HepG2 (cell line): ENCODE data around the gene CD4. TPM values are rescaled to one million over a fixed set of nuclear protein-coding genes. Genes with fewer than 3 reads are reported as not detected.

ENCODE experiments used
- AGO1 ChIP-seq: fragments of 200-400 bp; formaldehyde crosslinking; IDR thresholded peaks from 2 replicates; pipeline ENCODE4 v1.6.1; 2017; ENCODE audit warnings: mild to moderate bottlenecking, low read depth, low read length, moderate library complexity; ENCODE audit not compliant: poor library complexity, severe bottlenecking
- AHR ChIP-seq: IDR thresholded peaks from 2 replicates; pipeline ENCODE4 v1.6.1; 2018; ENCODE audit warnings: missing genetic modification reagents, missing compliant biosample characterization
- ATAD3A ChIP-seq: sonication (generic); formaldehyde crosslinking; IDR thresholded peaks from 2 replicates; pipeline ENCODE4 v1.4.0; 2020; ENCODE audit warnings: missing genetic modification reagents
- CBX1 ChIP-seq: IDR thresholded peaks from one replicate; pipeline ENCODE4 v1.6.1; 2016; ENCODE audit warnings: antibody characterized with exemption, low read depth
- DNMT1 ChIP-seq: sonication (generic); formaldehyde crosslinking; IDR thresholded peaks from 2 replicates; pipeline ENCODE4 v1.5.1; 2020; ENCODE audit warnings: mild to moderate bottlenecking, missing genetic modification reagents
- IKZF1 ChIP-seq: fragments of 450-650 bp; IDR thresholded peaks from 2 replicates; pipeline ENCODE4 v1.7.1; 2016
- MAFG ChIP-seq: sonication (generic); formaldehyde crosslinking; IDR thresholded peaks from 2 replicates; pipeline ENCODE4 v1.5.1; 2020; ENCODE audit warnings: mild to moderate bottlenecking, missing genetic modification reagents
- MED1 ChIP-seq: sonication (generic); formaldehyde crosslinking; IDR thresholded peaks from 2 replicates; pipeline ENCODE4 v1.4.0; 2020; ENCODE audit warnings: missing genetic modification reagents
- NR2C2 ChIP-seq: sonication (generic); formaldehyde crosslinking; IDR thresholded peaks from 2 replicates; pipeline ENCODE4 v1.4.0; 2020; ENCODE audit warnings: missing genetic modification reagents, mild to moderate bottlenecking, moderate library complexity, borderline replicate concordance
- POLR2G ChIP-seq: fragments of 200-400 bp; formaldehyde crosslinking; IDR thresholded peaks from 2 replicates; pipeline ENCODE4 v1.6.1; 2018; ENCODE audit warnings: mild to moderate bottlenecking, low read depth, low read length, moderate library complexity
- RCOR2 ChIP-seq: IDR thresholded peaks from 2 replicates; pipeline ENCODE4 v1.6.1; 2016; ENCODE audit warnings: missing biosample characterization, missing genetic modification reagents
- TBX2 ChIP-seq: sonication (generic); formaldehyde crosslinking; IDR thresholded peaks from 2 replicates; pipeline ENCODE4 v1.5.0; 2020; ENCODE audit warnings: missing genetic modification reagents, mild to moderate bottlenecking, borderline replicate concordance
- TEAD3 ChIP-seq: optimal IDR thresholded peaks from 2 replicates; pipeline ENCODE3; 2016; ENCODE audit warnings: borderline replicate concordance
- ZBTB7B ChIP-seq: sonication (generic); formaldehyde crosslinking; IDR thresholded peaks from 2 replicates; pipeline ENCODE4 v1.4.0; 2020; ENCODE audit warnings: missing genetic modification reagents
- ZNF451 ChIP-seq: sonication (generic); formaldehyde crosslinking; IDR thresholded peaks from 2 replicates; pipeline ENCODE4 v1.5.0; 2020; ENCODE audit warnings: mild to moderate bottlenecking, missing genetic modification reagents
- ZNF549 ChIP-seq: sonication (generic); formaldehyde crosslinking; IDR thresholded peaks from 2 replicates; pipeline ENCODE4 v1.5.0; 2020; ENCODE audit warnings: missing genetic modification reagents
- ZNF607 ChIP-seq: sonication (generic); formaldehyde crosslinking; IDR thresholded peaks from 2 replicates; pipeline ENCODE4 v1.5.1; 2020; ENCODE audit warnings: missing genetic modification reagents, mild to moderate bottlenecking, borderline replicate concordance
- polyA plus RNA-seq, 8 experiments: library from polyadenylated mRNA; depleted of rRNA in 3 of 8; stranded (reverse) in 7 of 8; unstranded in 1 of 8; fragments of >200 nt; fragmentation: Illumina TruSeq in 4 of 8; extraction: Trizol in 4 of 8; gene quantifications; 2 replicates each; pipeline versions ENCODE4 v1.2.1 to v1.2.3, GENCODE V29; 2011 to 2016; ENCODE audit warnings: low read depth in 4 of 8, missing spikeins in 1 of 8, mixed read lengths in 1 of 8; ENCODE audit not compliant: insufficient read depth in 1 of 8
- total RNA-seq, 5 experiments: library from RNA; depleted of rRNA; stranded (reverse); fragments of >200 nt; fragmentation: Illumina TruSeq; extraction: Trizol; gene quantifications; 2 replicates each; pipeline ENCODE4 v1.2.3, GENCODE V29; 2016; ENCODE audit warnings: low read depth in 1 of 5
- TF ChIP-seq, protein P1 (sequence below): sonication (generic); formaldehyde crosslinking; IDR thresholded peaks from 2 replicates; pipeline ENCODE4 v1.8.1; 2022; ENCODE audit warnings: low read depth, mild to moderate bottlenecking, missing genetic modification reagents
- TF ChIP-seq, protein P2 (sequence below): sonication (generic); formaldehyde crosslinking; IDR thresholded peaks from 2 replicates; pipeline ENCODE4 v1.4.0; 2020; ENCODE audit warnings: mild to moderate bottlenecking, missing genetic modification reagents
- TF ChIP-seq, protein P3 (sequence below): fragments of 450-650 bp; IDR thresholded peaks from 2 replicates; pipeline ENCODE4 v1.6.1; 2017; ENCODE audit warnings: mild to moderate bottlenecking
- TF ChIP-seq, protein P4 (sequence below): sonication (generic); formaldehyde crosslinking; IDR thresholded peaks from 2 replicates; pipeline ENCODE4 v1.4.0; 2020; ENCODE audit warnings: low read depth, missing genetic modification reagents

The CD4 gene
- total and polyA plus RNA-seq, 2 of the 13 experiments (the other 11 are each of a cell fraction or from before 2014, with no cell fraction given) = 0.07 to 0.95 TPM

DNA sequence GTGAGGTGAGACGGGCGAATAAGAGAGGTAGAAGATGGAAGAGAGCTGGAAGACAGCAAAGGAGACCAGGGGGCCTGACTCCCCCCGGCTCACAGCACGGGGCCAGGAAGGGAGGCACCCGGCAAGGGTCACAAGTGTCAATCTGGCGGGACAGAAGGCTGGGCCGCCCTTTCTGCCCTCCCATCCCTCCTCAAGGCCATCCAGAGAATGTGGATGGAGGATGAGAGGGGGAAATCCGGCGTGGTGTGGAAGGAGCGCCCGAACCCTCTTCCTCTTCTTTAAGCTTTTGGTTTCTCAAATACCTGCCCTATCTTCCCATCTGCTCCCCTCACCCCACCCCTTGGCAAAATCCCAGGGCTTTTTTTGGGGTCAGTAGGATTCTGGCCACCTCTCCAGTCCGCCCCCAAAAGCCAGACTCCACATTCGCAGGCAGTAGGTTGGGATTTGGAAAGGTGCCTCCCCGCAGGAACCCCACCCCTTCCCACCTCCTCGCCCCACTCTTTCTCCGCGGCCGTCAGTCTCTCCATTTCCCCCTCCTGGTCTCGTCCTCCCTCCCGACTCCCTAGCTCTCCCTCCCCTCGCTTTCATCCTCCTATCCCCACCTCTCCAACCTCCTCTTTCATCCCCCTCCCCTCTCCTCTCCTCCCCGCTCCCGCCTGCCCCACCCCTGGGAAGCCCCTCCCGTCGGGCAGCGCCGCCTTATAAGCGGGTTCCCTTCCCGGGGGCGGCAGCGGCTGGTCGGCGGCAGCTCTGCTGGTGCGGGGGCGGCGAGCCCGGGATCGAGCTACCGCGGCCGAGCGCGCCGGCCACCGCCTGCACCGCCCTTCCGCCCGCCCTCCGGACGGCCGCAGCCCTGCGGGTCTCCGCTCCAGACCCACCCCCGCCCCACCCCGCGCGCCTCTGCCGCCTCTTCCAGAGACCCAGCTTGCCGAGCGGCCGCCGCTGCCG, 23.4 kb upstream of the CD4 start, which contains the start of gene PTMS (continued):
- TF ChIP-seq AHR (CRISPR knock-in tag) = no peak
- TF ChIP-seq ZNF451 = no peak
- TF ChIP-seq IKZF1 = no peak
- no peak for TF ChIP-seq CBX1
- TF ChIP-seq TBX2 (CRISPR knock-in tag) = peak; percentile 36; the same call in 1 of the 2 replicates
- no peak for TF ChIP-seq AGO1
- TF ChIP-seq, protein P1, sequence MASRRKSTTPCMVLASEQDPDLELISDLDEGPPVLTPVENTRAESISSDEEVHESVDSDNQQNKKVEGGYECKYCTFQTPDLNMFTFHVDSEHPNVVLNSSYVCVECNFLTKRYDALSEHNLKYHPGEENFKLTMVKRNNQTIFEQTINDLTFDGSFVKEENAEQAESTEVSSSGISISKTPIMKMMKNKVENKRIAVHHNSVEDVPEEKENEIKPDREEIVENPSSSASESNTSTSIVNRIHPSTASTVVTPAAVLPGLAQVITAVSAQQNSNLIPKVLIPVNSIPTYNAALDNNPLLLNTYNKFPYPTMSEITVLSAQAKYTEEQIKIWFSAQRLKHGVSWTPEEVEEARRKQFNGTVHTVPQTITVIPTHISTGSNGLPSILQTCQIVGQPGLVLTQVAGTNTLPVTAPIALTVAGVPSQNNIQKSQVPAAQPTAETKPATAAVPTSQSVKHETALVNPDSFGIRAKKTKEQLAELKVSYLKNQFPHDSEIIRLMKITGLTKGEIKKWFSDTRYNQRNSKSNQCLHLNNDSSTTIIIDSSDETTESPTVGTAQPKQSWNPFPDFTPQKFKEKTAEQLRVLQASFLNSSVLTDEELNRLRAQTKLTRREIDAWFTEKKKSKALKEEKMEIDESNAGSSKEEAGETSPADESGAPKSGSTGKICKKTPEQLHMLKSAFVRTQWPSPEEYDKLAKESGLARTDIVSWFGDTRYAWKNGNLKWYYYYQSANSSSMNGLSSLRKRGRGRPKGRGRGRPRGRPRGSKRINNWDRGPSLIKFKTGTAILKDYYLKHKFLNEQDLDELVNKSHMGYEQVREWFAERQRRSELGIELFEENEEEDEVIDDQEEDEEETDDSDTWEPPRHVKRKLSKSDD (CRISPR knock-in tag) = 0 out of 2 replicates have a peak, but pooled peaks have one; percentile 38
- TF ChIP-seq DNMT1 (CRISPR knock-in tag) = no peak
- peak; percentile 91 for TF ChIP-seq POLR2G
- TF ChIP-seq ZBTB7B (CRISPR knock-in tag) = peak; percentile 63
- no peak for TF ChIP-seq TEAD3 (CRISPR knock-in tag)
- TF ChIP-seq NR2C2 (CRISPR knock-in tag) = no peak
- TF ChIP-seq ATAD3A = no peak
- TF ChIP-seq MED1 (CRISPR knock-in tag) = no peak
- TF ChIP-seq ZNF607 (CRISPR knock-in tag) = 0 out of 2 replicates have a peak, but pooled peaks have one; percentile 48
- no peak for TF ChIP-seq RCOR2
- TF ChIP-seq, protein P2, sequence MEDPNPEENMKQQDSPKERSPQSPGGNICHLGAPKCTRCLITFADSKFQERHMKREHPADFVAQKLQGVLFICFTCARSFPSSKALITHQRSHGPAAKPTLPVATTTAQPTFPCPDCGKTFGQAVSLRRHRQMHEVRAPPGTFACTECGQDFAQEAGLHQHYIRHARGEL (CRISPR knock-in tag) = no peak
- no peak for TF ChIP-seq ZNF549 (CRISPR knock-in tag)
- no peak for TF ChIP-seq MAFG (CRISPR knock-in tag)
- TF ChIP-seq, protein P3, sequence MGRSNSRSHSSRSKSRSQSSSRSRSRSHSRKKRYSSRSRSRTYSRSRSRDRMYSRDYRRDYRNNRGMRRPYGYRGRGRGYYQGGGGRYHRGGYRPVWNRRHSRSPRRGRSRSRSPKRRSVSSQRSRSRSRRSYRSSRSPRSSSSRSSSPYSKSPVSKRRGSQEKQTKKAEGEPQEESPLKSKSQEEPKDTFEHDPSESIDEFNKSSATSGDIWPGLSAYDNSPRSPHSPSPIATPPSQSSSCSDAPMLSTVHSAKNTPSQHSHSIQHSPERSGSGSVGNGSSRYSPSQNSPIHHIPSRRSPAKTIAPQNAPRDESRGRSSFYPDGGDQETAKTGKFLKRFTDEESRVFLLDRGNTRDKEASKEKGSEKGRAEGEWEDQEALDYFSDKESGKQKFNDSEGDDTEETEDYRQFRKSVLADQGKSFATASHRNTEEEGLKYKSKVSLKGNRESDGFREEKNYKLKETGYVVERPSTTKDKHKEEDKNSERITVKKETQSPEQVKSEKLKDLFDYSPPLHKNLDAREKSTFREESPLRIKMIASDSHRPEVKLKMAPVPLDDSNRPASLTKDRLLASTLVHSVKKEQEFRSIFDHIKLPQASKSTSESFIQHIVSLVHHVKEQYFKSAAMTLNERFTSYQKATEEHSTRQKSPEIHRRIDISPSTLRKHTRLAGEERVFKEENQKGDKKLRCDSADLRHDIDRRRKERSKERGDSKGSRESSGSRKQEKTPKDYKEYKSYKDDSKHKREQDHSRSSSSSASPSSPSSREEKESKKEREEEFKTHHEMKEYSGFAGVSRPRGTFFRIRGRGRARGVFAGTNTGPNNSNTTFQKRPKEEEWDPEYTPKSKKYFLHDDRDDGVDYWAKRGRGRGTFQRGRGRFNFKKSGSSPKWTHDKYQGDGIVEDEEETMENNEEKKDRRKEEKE = no peak
- TF ChIP-seq, protein P4, sequence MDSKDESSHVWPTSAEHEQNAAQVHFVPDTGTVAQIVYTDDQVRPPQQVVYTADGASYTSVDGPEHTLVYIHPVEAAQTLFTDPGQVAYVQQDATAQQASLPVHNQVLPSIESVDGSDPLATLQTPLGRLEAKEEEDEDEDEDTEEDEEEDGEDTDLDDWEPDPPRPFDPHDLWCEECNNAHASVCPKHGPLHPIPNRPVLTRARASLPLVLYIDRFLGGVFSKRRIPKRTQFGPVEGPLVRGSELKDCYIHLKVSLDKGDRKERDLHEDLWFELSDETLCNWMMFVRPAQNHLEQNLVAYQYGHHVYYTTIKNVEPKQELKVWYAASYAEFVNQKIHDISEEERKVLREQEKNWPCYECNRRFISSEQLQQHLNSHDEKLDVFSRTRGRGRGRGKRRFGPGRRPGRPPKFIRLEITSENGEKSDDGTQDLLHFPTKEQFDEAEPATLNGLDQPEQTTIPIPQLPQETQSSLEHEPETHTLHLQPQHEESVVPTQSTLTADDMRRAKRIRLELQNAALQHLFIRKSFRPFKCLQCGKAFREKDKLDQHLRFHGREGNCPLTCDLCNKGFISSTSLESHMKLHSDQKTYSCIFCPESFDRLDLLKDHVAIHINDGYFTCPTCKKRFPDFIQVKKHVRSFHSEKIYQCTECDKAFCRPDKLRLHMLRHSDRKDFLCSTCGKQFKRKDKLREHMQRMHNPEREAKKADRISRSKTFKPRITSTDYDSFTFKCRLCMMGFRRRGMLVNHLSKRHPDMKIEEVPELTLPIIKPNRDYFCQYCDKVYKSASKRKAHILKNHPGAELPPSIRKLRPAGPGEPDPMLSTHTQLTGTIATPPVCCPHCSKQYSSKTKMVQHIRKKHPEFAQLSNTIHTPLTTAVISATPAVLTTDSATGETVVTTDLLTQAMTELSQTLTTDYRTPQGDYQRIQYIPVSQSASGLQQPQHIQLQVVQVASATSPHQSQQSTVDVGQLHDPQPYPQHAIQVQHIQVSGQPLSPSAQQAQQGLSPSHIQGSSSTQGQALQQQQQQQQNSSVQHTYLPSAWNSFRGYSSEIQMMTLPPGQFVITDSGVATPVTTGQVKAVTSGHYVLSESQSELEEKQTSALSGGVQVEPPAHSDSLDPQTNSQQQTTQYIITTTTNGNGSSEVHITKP (CRISPR knock-in tag) = no peak
